Activated naive CD4-positive, alpha-beta T cell treated with Interleukin-2 at 50 U/mL for 16 hours (primary cell): ENCODE measurements around the gene KIF21A.

Experiments used
- DNase-seq: peaks from one replicate; pipeline ENCODE4 v3.0.0-alpha.2; 2020

KIF21A gene

GRCh38 chr12:39272871-39273655, 169.9 kb downstream of the KIF21A start:
- no peak for DNase-seq

GRCh38 chr12:39269492-39269891, 173.4 kb downstream of the KIF21A start:
- DNase-seq, result no peak

GRCh38 chr12:39267886-39268285, 175.0 kb downstream of the KIF21A start:
- DNase-seq, result no peak

GRCh38 chr12:39252628-39253027, 190.3 kb downstream of the KIF21A start:
- DNase-seq, result no peak
